Measurements from ENCODE around the gene SAMD10.

The SAMD10 gene

GRCh38 chr20:63958964-63959698 is 20.3 kb downstream of the SAMD10 start:
- peaks cover 10% of the 10 kb centered on the region for H3K4me1 Mint-ChIP-seq
- TF ChIP-seq CTCF (IDR thresholded peaks at IDR 0.05; ENCODE audit: unreplicated experiment in 3 of 3), result no peak
- peak overlapping the region in 1 of 3 experiments; percentile 17 for H3K4me3 Mint-ChIP-seq
- peaks cover 4% of the 10 kb centered on the region for H3K36me3 Mint-ChIP-seq (ENCODE audit: low read depth)
- H3K27me3 Mint-ChIP-seq (ENCODE audit: low read depth), result no peaks in the 10 kb centered on the region
- H3K27ac Mint-ChIP-seq, result no peak overlapping the region
- no peaks in the 10 kb centered on the region for H3K9me3 Mint-ChIP-seq

GRCh38 chr20:63958471-63958870 is 21.0 kb downstream of the SAMD10 start:
- Mint-ChIP-seq H3K27ac (no peak overlapping the region), H3K4me3 (peak overlapping the region in 2 of 3 experiments; percentile 21 to 60), H3K27me3 (ENCODE audit: low read depth) (no peaks in the 10 kb centered on the region), H3K36me3 (ENCODE audit: low read depth) (peaks cover 4% of the 10 kb centered on the region), H3K9me3 (no peaks in the 10 kb centered on the region), H3K4me1 (peaks cover 16% of the 10 kb centered on the region)
- no peak for TF ChIP-seq CTCF (IDR thresholded peaks at IDR 0.05; ENCODE audit: unreplicated experiment in 3 of 3)

- Mint-ChIP-seq H3K27ac (peak overlapping the region in 2 of 3 experiments; percentile 50 to 63), H3K4me1 (peaks cover 18% of the 10 kb centered on the region), H3K9me3 (no peaks in the 10 kb centered on the region), H3K4me3 (peak overlapping the region; percentile 80 to 88 (median 85)), H3K36me3 (ENCODE audit: low read depth) (peaks cover 2% of the 10 kb centered on the region), H3K27me3 (ENCODE audit: low read depth) (no peaks in the 10 kb centered on the region)
- TF ChIP-seq CTCF (IDR thresholded peaks at IDR 0.05; ENCODE audit: unreplicated experiment in 3 of 3), result no peak
Observed at GRCh38 chr20:63957690-63958441, 21.6 kb downstream of the SAMD10 start.

GRCh38 chr20:63957004-63957689 is 22.3 kb downstream of the SAMD10 start:
- Mint-ChIP-seq H3K4me1 (peaks cover 18% of the 10 kb centered on the region), H3K36me3 (ENCODE audit: low read depth) (no peaks in the 10 kb centered on the region), H3K9me3 (no peaks in the 10 kb centered on the region), H3K27ac (peak overlapping the region in 2 of 3 experiments; percentile 50 to 63), H3K4me3 (peak overlapping the region; percentile 85 to 89 (median 88)), H3K27me3 (ENCODE audit: low read depth) (no peaks in the 10 kb centered on the region)
- peak in 1 of 3 experiments; percentile 25 for TF ChIP-seq CTCF (IDR thresholded peaks at IDR 0.05; ENCODE audit: unreplicated experiment in 3 of 3)

- Mint-ChIP-seq H3K4me1 (peaks cover 18% of the 10 kb centered on the region), H3K36me3 (ENCODE audit: low read depth) (no peaks in the 10 kb centered on the region), H3K27ac (peak overlapping the region in 1 of 3 experiments; percentile 59), H3K27me3 (ENCODE audit: low read depth) (no peaks in the 10 kb centered on the region), H3K4me3 (peak overlapping the region; percentile 85 to 89 (median 88)), H3K9me3 (no peaks in the 10 kb centered on the region)
- no peak for TF ChIP-seq CTCF (IDR thresholded peaks at IDR 0.05; ENCODE audit: unreplicated experiment in 3 of 3)
Observed at GRCh38 chr20:63956664-63957003, 22.8 kb downstream of the SAMD10 start.

Data from nephron (organoid).